GM19023 (cell line): Measurements from ENCODE around the gene KBTBD13.
A peak's percentile ranks its signal among the peaks of the same experiment; 100 is the strongest.

Experiments
- ATAC-seq: cut with Tn5 transposase; IDR thresholded peaks from one replicate; pipeline ENCODE4 v1.9.1; 2021; ENCODE audit warnings: mild to moderate bottlenecking, moderate library complexity; ENCODE audit not compliant: unreplicated experiment

The KBTBD13 gene

GRCh38 chr15:65076486-65077290 lies at the start of gene KBTBD13:
TSS of gene KBTBD13 (plus strand) at chr15:65076746. CDS start at chr15:65076816, 70 bp downstream.
- no peak for ATAC-seq

GRCh38 chr15:65026756-65027155 lies 49.8 kb upstream of the KBTBD13 start:
- ATAC-seq = no peak

- no peak for ATAC-seq
Observed at GRCh38 chr15:65027593-65027992, 49.0 kb upstream of the KBTBD13 start.

- no peak for ATAC-seq
Observed at GRCh38 chr15:65028338-65028737, 48.2 kb upstream of the KBTBD13 start.

- peak; percentile 65 for ATAC-seq
Observed at GRCh38 chr15:65028921-65029735, 47.4 kb upstream of the KBTBD13 start, which contains the start of gene MTFMT. TSS of gene MTFMT (minus strand) at chr15:65029639. CDS start at chr15:65029613, 26 bp downstream.

- no peak for ATAC-seq
Observed at GRCh38 chr15:65029736-65030208, 46.8 kb upstream of the KBTBD13 start.

GRCh38 chr15:65032801-65033537 lies 43.6 kb upstream of the KBTBD13 start:
- peak; percentile 42 for ATAC-seq

GRCh38 chr15:65033659-65034269 lies 42.8 kb upstream of the KBTBD13 start:
- ATAC-seq = no peak

GRCh38 chr15:65034719-65035118 lies 41.8 kb upstream of the KBTBD13 start:
- no peak for ATAC-seq

GRCh38 chr15:65037309-65037708 lies 39.2 kb upstream of the KBTBD13 start:
- no peak for ATAC-seq

- ATAC-seq = no peak
Observed at GRCh38 chr15:65038428-65038827, 38.1 kb upstream of the KBTBD13 start.

- ATAC-seq = no peak
Observed at GRCh38 chr15:65038836-65039235, 37.7 kb upstream of the KBTBD13 start.

GRCh38 chr15:65040461-65040860 lies 36.1 kb upstream of the KBTBD13 start:
- ATAC-seq = no peak

GRCh38 chr15:65041787-65042186 lies 34.8 kb upstream of the KBTBD13 start:
- ATAC-seq = no peak

- no peak for ATAC-seq
Observed at GRCh38 chr15:65042776-65043327, 33.7 kb upstream of the KBTBD13 start.

- ATAC-seq = peak; percentile 58
Observed at GRCh38 chr15:65044218-65044617, 32.3 kb upstream of the KBTBD13 start.

- no peak for ATAC-seq
Observed at GRCh38 chr15:65044724-65045481, 31.6 kb upstream of the KBTBD13 start, which contains the start of gene SLC51B. TSS of gene SLC51B (plus strand) at chr15:65045387. CDS start at chr15:65050005, 4,618 bp downstream.

GRCh38 chr15:65048241-65048640 lies 28.3 kb upstream of the KBTBD13 start:
- no peak for ATAC-seq

GRCh38 chr15:65049418-65049840 lies 27.1 kb upstream of the KBTBD13 start:
- peak; percentile 92 for ATAC-seq
